GM19025 (cell line): Measurements from ENCODE around the gene MAP2K5.

Experiments
- ATAC-seq: cut with Tn5 transposase; IDR thresholded peaks from one replicate; pipeline ENCODE4 v1.9.1; 2021; ENCODE audit warnings: mild to moderate bottlenecking, low read depth, moderate library complexity; ENCODE audit not compliant: unreplicated experiment

Gene MAP2K5

GRCh38 chr15:67716171-67716570, 173.7 kb downstream of the MAP2K5 start:
- no peak for ATAC-seq

GRCh38 chr15:67717776-67718175, 175.3 kb downstream of the MAP2K5 start:
- ATAC-seq = no peak

- no peak for ATAC-seq
Measured at GRCh38 chr15:67719330-67719959, 176.9 kb downstream of the MAP2K5 start.

- no peak for ATAC-seq
Measured at GRCh38 chr15:67720556-67721175, 178.2 kb downstream of the MAP2K5 start.

- no peak for ATAC-seq
Measured at GRCh38 chr15:67722030-67722817, 179.7 kb downstream of the MAP2K5 start.

- no peak for ATAC-seq
Measured at GRCh38 chr15:67723294-67724024, 181.0 kb downstream of the MAP2K5 start.

- ATAC-seq = no peak
Measured at GRCh38 chr15:67724691-67725375, 182.3 kb downstream of the MAP2K5 start.

DNA sequence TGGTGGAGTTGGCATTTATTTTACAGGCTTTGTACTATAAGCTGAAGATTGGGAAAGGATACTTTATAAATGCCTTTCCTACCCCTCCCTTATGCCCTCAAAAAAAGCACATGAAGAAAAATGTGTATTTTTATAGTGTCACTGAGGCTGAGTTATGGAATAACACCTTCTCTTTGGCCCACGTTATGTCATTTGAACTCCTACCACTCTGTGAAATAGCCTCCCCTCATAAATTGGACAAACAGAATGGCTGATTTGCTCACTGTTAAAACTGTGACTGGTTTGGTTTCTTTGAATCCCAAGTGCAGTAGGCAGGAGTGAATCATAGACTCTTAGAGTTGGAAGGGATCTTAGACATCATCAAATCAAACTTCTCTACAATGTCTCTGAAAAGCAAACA, 187.6 kb downstream of the MAP2K5 start:
- no peak for ATAC-seq

GRCh38 chr15:67731112-67731721, 188.7 kb downstream of the MAP2K5 start:
- no peak for ATAC-seq

DNA sequence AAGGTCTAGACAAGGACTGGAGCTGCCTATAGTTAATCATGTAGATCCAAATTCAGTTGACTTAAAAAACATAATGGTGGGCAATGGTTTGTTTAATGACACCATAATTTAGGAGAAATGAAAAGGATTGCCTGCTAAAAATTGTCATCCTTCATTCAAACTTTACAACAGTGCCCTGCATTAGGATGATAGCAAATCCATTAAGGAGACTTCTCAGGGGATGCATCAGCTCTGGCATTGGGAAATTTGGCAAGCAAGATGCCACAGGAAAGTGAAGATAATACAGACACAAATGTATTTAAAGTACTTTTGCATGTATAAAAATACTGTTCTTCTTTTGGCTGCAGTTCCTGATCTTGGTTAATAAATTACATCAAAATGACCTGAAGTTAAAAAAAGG, 189.7 kb downstream of the MAP2K5 start:
- ATAC-seq = no peak

DNA sequence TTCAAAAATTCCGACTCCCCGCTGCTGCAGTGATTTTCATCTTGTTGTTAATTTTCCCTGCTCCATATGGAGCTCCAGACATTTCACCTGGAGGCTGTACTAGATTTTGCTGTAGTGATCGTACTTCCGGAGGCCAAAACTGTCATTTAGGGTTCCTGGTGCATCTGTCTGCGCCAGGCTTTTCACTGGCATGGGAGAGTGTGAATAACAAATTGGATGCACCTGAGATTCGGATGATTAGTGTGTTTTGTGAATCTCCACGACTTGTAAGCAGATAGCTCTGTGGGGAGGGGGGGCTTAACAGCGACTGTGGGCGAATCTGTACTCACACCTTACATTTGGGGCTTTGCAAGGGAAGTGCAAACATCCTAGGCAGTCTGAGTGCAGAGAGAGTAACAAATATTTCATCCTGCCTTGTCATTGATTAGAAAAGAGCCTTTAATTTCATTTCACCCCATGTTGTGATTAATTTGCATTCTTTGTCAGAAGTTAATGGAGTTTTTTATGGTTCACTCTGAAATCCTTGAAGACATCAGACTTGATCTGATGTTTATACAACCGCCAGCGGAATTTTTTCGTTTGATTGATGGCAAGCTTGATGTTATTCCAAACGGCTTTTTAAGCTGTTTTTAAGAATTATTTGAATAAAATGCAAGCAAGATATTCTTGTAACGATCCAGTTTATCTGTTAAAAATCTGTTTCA, 190.3 kb downstream of the MAP2K5 start:
- no peak for ATAC-seq

- no peak for ATAC-seq
Measured at GRCh38 chr15:67735896-67736295, 193.4 kb downstream of the MAP2K5 start.

DNA sequence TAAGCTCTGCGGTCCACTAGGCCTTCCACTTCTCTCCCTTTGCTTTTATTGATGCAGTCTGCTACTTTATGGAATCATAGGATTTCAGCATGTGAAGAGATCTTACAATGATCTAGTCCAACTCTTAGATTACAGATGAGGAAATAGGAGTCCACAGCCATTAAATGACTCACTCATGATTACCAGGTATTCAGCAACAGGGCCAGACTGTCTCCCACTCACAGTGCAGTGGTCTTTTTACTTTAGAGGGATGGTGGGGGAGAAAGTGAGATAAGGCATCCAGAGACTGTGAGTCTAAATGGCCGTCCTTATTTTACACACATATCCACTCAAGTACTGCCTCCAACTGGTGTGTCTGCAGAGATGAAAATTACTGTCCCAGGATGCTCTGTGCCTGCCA, 194.3 kb downstream of the MAP2K5 start:
- no peak for ATAC-seq

GRCh38 chr15:67738056-67738455, 195.6 kb downstream of the MAP2K5 start:
- ATAC-seq = no peak

GRCh38 chr15:67740405-67740804, 197.9 kb downstream of the MAP2K5 start:
- ATAC-seq = no peak

- no peak for ATAC-seq
Measured at GRCh38 chr15:67741308-67741707, 198.8 kb downstream of the MAP2K5 start.

DNA sequence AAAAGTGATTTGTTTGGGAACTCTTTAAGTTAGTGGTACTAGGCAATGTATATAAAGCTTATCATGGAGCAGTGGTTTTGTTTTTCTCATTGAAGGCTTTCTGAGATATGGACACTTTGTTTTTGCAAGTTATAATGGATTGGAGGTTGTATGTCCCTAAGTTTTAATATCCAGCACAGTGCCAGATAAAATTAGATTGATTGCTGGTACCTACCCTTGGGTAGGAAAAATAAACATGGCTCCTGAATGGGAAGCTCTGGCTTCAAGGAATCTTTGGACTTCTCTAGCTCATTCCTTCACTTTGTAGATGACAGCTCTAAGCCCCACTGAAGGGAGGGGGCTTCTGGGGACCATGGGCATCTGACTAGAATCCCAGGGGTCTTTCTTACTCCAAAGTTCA, 201.1 kb downstream of the MAP2K5 start:
- no peak for ATAC-seq

- no peak for ATAC-seq
Measured at GRCh38 chr15:67744331-67745072, 202.0 kb downstream of the MAP2K5 start.
